GM18499 (cell line): ENCODE measurements around the gene FSIP1.

Experiments
- ATAC-seq: cut with Tn5 transposase; IDR thresholded peaks from one replicate; pipeline ENCODE4 v1.9.1; 2021; ENCODE audit warnings: moderate number of reproducible peaks; ENCODE audit not compliant: insufficient read depth, unreplicated experiment

Gene FSIP1

GRCh38 chr15:39625856-39626255, 156.8 kb downstream of the FSIP1 start:
- no peak for ATAC-seq

GRCh38 chr15:39625451-39625850, 157.2 kb downstream of the FSIP1 start:
- no peak for ATAC-seq

GRCh38 chr15:39624806-39625205, 157.8 kb downstream of the FSIP1 start:
- no peak for ATAC-seq

GRCh38 chr15:39623529-39623931, 159.1 kb downstream of the FSIP1 start:
- peak; percentile 90 for ATAC-seq

DNA sequence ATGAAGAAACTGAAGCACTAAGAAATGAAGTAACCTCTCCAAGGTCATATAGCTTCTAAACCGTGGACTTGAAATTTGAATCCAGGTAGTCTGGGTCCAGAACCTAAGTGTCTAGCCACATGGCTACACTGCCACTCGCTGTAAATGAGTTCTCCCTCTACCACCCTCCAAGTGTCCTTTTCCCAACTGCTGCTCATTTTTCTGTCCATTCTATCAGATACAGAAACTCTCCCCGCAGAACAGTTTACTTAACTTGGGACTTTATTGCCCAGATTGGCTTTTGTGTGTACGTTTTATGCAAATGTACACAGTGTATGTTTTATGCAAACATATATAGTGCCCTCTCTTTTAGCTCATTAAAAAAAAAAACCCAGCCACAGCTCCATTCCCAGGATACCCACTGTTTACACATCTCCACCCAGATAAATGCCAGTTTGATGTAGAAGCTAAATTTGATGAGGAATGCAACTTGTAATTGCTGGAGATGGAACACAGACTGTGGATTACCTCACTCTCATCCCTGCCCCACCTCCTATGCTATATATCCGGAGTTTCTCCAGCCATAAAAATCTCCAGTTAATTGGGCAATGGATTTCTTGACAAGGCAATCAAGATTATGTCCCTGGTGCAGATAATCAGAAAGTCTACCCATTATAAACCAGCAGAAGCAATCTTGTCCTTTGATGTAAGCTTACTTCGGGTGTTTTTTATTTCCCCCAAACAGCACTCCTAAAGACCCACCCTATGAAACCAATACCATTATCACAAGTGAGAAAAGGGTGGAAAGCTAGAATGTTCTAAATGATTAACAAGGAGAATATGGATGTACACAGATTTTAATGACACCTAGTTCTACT, 159.8 kb downstream of the FSIP1 start:
- ATAC-seq, result no peak

DNA sequence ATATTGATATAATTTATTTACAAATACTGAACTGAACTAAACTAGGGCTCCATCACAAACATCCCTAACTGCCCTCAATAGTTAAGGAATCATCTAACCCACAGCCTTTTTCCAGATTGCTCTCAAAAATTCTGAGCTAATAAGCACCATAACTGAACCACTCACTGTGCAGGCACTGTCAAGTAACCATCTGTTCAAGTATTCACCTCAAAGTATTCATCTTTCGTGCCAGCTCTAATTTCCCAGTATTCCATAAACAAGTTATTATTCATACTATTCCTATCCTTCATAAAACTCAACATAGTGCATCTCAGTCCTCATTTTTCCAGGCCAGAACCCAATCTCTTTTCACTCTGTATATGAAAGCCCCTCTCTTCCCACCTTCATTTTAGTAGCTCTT, 160.7 kb downstream of the FSIP1 start:
- no peak for ATAC-seq

- ATAC-seq, result no peak
Observed at GRCh38 chr15:39621210-39621609, 161.4 kb downstream of the FSIP1 start.

GRCh38 chr15:39618063-39618823, 164.4 kb downstream of the FSIP1 start:
- ATAC-seq, result no peak

GRCh38 chr15:39616731-39617455, 165.7 kb downstream of the FSIP1 start:
- ATAC-seq, result no peak

GRCh38 chr15:39613861-39614260, 168.8 kb downstream of the FSIP1 start:
- ATAC-seq, result no peak

GRCh38 chr15:39613271-39613670, 169.4 kb downstream of the FSIP1 start:
- ATAC-seq, result no peak

GRCh38 chr15:39610665-39611064, 172.0 kb downstream of the FSIP1 start:
- no peak for ATAC-seq

- no peak for ATAC-seq
Observed at GRCh38 chr15:39609166-39609916, 173.3 kb downstream of the FSIP1 start.

DNA sequence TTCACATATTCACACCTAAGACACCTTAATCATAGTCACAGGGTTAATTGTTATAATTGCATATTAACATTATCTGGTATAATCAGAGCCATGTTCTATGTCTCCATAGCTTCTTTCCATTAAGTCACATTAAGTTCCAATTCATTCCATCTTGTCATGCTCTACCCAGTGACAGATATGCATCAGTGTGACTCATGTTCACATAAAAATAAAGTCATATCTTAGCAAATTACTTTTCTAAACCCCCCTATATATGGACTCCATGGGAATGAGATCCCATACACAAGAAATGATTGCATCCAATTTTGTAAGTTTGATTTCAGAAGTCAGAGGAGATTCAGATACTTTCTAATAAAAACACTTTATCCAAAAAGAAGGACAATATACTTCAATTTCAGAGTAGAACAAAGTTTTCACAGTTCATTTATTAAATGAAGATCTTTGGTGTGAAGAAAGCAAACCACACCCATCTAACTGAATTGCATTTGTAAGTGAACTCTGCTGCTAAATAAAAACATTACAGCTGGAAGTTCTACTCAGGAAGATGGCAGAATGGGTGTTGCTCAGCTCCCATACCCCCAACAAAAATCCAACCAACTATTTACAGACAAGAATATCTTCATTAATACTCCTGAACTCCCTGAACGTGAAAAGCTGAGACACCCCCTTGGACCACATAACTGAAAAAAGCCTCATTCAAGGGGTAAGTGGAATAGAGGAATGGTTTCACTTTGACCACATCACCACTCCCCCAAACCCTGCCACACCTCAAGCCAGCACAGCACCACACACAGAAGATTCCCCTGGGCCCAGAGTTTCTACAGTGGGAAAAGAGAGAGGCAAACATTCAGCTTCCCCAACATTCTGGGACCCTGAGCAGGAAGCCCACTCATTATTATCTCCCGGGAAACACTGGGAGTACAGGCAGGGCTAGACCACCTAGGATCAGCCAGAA, 174.2 kb downstream of the FSIP1 start:
- no peak for ATAC-seq

- no peak for ATAC-seq
Observed at GRCh38 chr15:39605146-39605545, 177.5 kb downstream of the FSIP1 start.

- no peak for ATAC-seq
Observed at GRCh38 chr15:39602143-39602542, 180.5 kb downstream of the FSIP1 start.

GRCh38 chr15:39599871-39600270, 182.8 kb downstream of the FSIP1 start:
- ATAC-seq, result no peak

DNA sequence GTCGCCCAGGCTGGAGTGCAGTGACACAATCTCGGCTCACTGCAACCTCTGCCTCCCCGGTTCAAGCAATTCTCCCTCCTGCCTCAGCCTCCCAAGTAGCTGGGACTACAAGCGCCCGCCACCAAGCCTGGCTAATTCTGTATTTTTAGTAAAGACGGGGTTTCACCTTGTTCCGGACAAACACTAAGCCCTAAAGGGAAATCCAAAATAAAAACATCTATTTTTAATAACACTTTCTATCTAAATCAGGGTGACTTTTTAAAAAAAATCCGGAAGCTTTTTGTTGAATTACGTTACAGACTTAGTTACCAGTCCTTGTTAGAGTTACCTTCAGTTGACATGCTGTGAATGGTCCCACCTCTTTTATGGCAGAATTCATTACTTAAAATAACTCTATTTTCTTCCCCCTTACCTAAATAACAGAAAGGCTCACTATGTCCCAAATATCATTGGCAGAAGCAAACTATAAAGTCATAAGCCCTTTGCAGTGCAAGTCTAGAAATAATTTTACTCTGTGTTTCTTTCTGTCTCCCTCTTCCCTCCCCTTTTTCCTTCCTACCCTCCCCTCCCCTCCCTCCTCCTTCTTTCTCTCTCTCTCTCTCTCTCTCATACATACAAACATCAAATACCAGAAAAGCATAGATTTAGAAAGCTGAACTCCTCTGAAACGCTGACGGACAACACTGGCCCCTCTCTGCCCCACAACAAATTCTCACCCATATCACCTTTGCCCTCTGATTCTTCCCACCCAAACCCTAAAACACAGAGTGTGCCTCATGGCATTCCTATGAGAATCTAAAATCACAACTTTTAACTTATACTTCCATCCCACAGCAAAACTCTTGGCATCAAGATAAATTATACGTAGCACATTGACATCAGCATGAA, 183.4 kb downstream of the FSIP1 start:
- no peak for ATAC-seq
